ENCODE results near the gene ENPP7.

Gene ENPP7

DNA sequence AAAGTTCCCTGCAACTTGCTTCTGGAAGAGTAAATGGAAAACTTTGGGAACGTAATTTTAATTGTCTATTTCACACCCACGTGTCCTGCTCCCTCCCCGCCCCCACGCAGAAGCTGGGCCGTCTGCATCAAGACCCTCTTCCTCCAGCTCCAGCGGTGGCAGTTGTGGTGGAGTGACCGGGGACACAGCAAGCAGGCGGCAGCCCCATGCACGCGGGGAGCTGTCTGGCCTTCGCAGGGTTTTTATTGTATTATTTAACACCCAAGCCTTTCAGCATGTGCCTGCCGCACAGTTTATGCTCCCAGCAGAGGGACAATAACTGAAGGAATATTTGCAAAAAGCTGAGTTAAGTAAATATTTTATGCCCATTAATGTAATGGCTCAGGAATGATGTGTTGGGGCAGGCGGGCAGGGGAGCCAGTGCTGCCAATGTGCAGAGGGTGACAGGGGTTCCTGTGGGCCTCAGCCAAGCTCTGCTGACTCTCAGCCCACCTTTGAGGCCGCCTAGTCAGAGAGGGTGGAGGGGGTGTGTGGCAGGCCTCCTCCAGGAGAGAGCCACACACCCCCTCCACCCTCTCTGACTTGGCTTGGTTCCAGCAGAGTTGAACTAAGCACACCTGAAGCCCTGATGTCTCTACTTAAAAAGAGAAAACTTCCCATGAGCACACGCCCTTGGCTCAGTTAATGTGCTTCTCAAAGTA, 32.4 kb upstream of the ENPP7 start:
- TF ChIP-seq, protein P1, sequence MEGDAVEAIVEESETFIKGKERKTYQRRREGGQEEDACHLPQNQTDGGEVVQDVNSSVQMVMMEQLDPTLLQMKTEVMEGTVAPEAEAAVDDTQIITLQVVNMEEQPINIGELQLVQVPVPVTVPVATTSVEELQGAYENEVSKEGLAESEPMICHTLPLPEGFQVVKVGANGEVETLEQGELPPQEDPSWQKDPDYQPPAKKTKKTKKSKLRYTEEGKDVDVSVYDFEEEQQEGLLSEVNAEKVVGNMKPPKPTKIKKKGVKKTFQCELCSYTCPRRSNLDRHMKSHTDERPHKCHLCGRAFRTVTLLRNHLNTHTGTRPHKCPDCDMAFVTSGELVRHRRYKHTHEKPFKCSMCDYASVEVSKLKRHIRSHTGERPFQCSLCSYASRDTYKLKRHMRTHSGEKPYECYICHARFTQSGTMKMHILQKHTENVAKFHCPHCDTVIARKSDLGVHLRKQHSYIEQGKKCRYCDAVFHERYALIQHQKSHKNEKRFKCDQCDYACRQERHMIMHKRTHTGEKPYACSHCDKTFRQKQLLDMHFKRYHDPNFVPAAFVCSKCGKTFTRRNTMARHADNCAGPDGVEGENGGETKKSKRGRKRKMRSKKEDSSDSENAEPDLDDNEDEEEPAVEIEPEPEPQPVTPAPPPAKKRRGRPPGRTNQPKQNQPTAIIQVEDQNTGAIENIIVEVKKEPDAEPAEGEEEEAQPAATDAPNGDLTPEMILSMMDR (IDR thresholded peaks at IDR 0.05): no peak

DNA sequence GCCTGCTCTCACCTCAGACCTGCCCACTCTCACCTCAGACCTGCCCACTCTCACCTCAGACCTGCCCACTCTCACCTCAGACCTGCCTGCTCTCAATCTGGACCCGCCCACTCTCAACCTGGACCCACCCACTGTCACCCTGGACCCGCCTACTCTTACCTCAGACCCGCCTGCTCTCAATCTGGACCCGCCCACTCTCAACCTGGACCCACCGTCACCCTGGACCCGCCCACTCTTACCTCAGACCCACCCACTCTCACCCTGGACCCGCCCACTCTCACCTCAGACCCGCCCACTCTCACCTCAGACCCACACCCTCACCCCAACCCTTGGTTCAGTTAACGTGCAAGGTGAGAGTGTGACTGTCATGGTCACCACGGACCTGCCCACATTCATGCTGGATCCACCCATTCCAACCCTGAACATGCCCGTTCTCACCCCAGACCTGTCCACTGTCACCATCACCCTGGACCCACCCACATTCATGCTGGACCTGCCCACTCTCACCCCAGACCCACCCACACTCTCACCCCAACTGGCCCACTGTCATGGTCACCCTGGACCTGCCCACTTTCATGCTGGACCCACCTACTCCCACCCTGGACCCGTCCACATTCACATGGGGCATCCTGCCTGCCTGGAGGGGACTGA, 31.2 kb upstream of the ENPP7 start:
- TF ChIP-seq, protein P1 (IDR thresholded peaks at IDR 0.05): no peak

DNA sequence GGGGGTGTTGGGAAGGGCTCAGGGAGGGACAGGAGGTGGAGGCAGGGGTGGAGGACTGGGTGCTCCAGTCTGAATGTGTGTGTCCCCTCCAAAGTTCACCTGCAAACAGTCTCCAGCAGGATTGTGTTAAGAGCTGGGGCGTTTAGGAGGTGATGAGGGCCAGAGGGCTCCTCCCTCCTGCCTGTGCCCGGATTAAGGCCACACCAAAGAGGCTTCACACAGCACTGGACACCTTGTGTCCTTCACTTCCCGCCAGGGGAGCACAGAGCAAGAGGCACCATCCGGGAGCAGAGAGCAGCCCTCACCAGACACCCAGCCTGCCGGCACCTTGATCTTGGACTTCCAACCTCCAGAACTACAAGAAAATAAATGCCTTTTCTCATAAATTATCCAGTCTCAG, 30.2 kb upstream of the ENPP7 start:
- TF ChIP-seq, protein P1 (IDR thresholded peaks at IDR 0.05): no peak

DNA sequence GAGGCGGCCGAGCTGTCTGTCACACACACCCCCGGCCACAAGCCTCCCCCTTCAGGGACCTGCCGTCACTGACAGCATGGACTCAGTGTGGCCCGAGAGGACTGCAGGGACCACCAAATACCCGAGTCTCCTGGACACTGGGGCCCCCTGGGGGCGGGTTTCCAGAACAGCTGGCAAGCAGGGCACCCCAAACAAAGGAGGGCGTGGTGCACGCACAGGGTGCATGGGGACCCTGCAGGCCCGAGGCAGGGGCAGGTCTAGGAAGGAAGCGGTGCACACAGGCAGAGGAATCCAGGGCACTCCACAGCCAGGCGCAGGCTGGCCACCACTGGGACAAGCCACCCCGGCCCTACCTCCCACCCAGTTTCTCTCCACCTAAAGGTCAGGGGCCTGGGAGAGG, 28.7 kb upstream of the ENPP7 start:
- TF ChIP-seq, protein P1 (IDR thresholded peaks at IDR 0.05): 0 out of 2 replicates have a peak, but pooled peaks have one; percentile 7

DNA sequence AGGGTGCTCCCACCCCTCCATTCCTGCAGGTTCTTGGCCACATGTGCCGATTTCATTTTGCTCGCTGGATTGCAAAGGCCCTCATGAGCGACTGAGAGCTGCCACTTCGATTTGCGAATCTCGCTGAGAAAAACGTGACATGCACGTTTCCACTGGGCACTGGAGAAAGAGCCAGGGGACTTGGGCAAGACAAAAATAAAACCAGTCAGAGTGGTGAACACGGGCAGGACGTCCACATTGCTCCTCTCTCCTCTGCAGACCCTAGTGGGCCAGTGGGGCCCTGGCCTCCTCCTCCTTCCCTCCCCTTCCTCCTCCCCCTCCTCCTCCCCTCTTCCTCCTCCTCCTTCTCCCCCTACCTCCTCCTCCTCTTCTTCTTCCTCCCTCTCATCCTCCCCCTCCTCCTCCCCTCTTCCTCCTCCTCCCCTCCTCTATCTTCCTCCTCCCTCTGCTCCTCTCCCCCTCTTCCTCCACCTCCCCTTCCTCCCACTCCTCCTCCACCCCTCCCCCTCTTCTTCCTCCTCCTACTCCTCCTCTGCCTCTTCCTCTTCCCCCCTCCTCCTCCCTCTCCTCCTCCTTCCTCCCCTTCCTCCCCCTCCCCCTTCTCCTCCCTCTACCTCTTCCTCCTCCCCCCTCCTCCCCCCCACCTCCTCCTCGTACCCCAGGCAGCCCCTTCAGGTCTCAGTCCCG, 28.1 kb upstream of the ENPP7 start:
- TF ChIP-seq, protein P1 (IDR thresholded peaks at IDR 0.05): no peak

DNA sequence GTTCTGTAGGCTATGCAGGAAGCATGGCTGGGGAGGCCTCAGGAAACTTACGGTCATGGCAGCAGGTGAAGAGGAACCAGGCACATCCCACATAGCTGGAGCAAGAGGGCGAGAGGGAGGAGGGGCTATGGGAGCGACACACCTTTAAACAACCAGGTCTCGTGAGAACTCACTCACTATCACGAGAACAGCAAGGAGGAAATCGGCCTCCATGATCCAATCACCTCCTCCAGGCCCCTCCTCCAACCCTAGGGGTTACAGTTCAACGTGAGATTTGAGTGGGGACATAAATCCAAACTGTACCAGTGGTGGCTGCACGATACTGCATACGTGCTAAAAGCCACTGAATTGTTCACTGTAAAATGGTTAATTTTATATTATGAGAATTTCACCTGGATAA, 26.1 kb upstream of the ENPP7 start:
- TF ChIP-seq, protein P1 (IDR thresholded peaks at IDR 0.05): no peak

DNA sequence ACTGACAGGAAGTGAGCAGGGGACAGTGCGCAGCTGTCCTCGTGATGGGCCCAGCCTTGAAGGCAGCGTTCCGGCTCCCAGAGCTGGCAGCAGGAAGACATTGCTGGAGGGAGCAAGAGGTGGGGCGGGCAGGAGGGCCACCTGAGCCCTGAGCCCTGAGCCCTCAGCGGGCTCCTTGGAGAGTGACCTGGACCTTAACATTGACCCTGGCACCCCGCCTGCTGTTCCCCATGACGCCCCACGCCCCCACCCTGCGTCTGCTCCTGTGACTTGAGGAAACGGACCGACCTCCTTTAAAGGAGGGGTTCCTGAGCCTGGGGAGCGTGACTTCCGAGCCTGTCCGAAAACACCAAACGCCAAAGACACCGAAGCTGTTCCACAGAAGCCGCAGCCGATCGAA, 25.1 kb upstream of the ENPP7 start:
- TF ChIP-seq, protein P1 (IDR thresholded peaks at IDR 0.05): no peak

Measured in LNCAP (cell line).